ENCODE results near the gene USH1G.
A peak's percentile ranks its signal among the peaks of the same experiment; 100 is the strongest.
"Not testable (repeated sequence)": the region's sequence is repeated elsewhere in the genome, so short reads cannot be mapped to it uniquely, and the experiment has no call there.

USH1G gene

GRCh38 chr17:74925242-74925641, 2.2 kb upstream of the USH1G start:
- no peak for DNase-seq

GRCh38 chr17:74924250-74924948, 1.3 kb upstream of the USH1G start, which contains the start of gene OTOP2:
Gene OTOP2, plus strand, starts transcription at chr17:74924273. Its CDS starts 360 bp downstream, at chr17:74924633.
- DNase-seq = peak; percentile 42

GRCh38 chr17:74923538-74924249, 639 bp upstream of the USH1G start:
- DNase-seq = peak; percentile 71

- peak; percentile 21 for DNase-seq
Measured at GRCh38 chr17:74922172-74922571, 883 bp downstream of the USH1G start.

GRCh38 chr17:74921769-74922168, 1.3 kb downstream of the USH1G start:
- DNase-seq = no peak

GRCh38 chr17:74921026-74921681, 1.9 kb downstream of the USH1G start:
- DNase-seq = peak; percentile 36

- peak; percentile 36 for DNase-seq
Measured at GRCh38 chr17:74920642-74921025, 2.4 kb downstream of the USH1G start.

GRCh38 chr17:74920306-74920620, 2.8 kb downstream of the USH1G start:
- no peak for DNase-seq

- no peak for DNase-seq
Measured at GRCh38 chr17:74919440-74920305, 3.4 kb downstream of the USH1G start.

- no peak for DNase-seq
Measured at GRCh38 chr17:74918906-74919305, 4.1 kb downstream of the USH1G start.

GRCh38 chr17:74917430-74917829, 5.6 kb downstream of the USH1G start:
- no peak for DNase-seq

GRCh38 chr17:74916851-74917199, 6.2 kb downstream of the USH1G start:
- DNase-seq = no peak

GRCh38 chr17:74916136-74916850, 6.8 kb downstream of the USH1G start:
- no peak for DNase-seq

- not testable (repeated sequence) for DNase-seq
Measured at GRCh38 chr17:74911423-74911822, 11.6 kb downstream of the USH1G start.

GRCh38 chr17:74909097-74909496, 14.0 kb downstream of the USH1G start:
- not testable (repeated sequence) for DNase-seq

- no peak for DNase-seq
Measured at GRCh38 chr17:74907012-74907411, 16.0 kb downstream of the USH1G start.

GRCh38 chr17:74906214-74906793, 16.8 kb downstream of the USH1G start:
- DNase-seq = peak; percentile 16

GRCh38 chr17:74904687-74905409, 18.2 kb downstream of the USH1G start:
- DNase-seq = no peak

- no peak for DNase-seq
Measured at GRCh38 chr17:74903671-74904070, 19.4 kb downstream of the USH1G start.

GRCh38 chr17:74903034-74903433, 20.0 kb downstream of the USH1G start:
- no peak for DNase-seq
